Hepatocyte (in vitro differentiated cells): ENCODE data around the gene CNTNAP2. TPM values are rescaled to one million over a fixed set of nuclear protein-coding genes. Genes with fewer than 3 reads are reported as not detected.

Experiments
- DNase-seq: peaks from one replicate; pipeline ENCODE4 v3.0.0-alpha.2; 2016; ENCODE audit warnings: low spot score
- H2AFZ ChIP-seq: fragments of 200-600 bp; sonication (generic); 2 replicates; pipeline ENCODE4 v1.6.0; 2016; ENCODE audit warnings: antibody characterized with exemption, mild to moderate bottlenecking
- H3K27ac ChIP-seq: fragments of 200-600 bp; sonication (generic); 2 replicates; pipeline ENCODE4 v1.5.1; 2016; ENCODE audit warnings: mild to moderate bottlenecking
- H3K27me3 ChIP-seq: fragments of 200-600 bp; sonication (generic); 2 replicates; pipeline ENCODE4 v1.6.1; 2016
- H3K36me3 ChIP-seq: fragments of 200-600 bp; sonication (generic); replicated peaks from 2 replicates; pipeline ENCODE4 v1.5.1; 2016; ENCODE audit warnings: low read depth; ENCODE audit not compliant: insufficient read depth
- H3K4me1 ChIP-seq: fragments of 200-600 bp; sonication (generic); 2 replicates; pipeline ENCODE4 v1.5.1; 2016; ENCODE audit warnings: mild to moderate bottlenecking, moderate library complexity; ENCODE audit not compliant: insufficient read depth
- H3K4me2 ChIP-seq: fragments of 200-600 bp; sonication (generic); 2 replicates; pipeline ENCODE4 v1.6.0; 2016
- H3K4me3 ChIP-seq: fragments of 200-600 bp; sonication (generic); 2 replicates; pipeline ENCODE4 v1.5.1; 2016; ENCODE audit warnings: mild to moderate bottlenecking
- H3K79me2 ChIP-seq: fragments of 200-600 bp; sonication (generic); 2 replicates; pipeline ENCODE4 v1.6.0; 2017; ENCODE audit warnings: mild to moderate bottlenecking
- H3K9me2 ChIP-seq: fragments of 200-600 bp; sonication (generic); replicated peaks from 2 replicates; pipeline ENCODE4 v1.6.0; 2017; ENCODE audit warnings: mild to moderate bottlenecking; ENCODE audit not compliant: insufficient read depth
- H3K9me3 ChIP-seq: fragments of 200-600 bp; sonication (generic); 2 replicates; pipeline ENCODE4 v1.5.1; 2016; ENCODE audit warnings: low read depth, mild to moderate bottlenecking
- H4K20me1 ChIP-seq: fragments of 200-600 bp; sonication (generic); 2 replicates; pipeline ENCODE4 v1.6.0; 2016; ENCODE audit warnings: mild to moderate bottlenecking; ENCODE audit not compliant: insufficient read depth, poor library complexity, severe bottlenecking
- EZH2 ChIP-seq: fragments of 200-600 bp; sonication (generic); IDR thresholded peaks from 2 replicates; pipeline ENCODE4 v1.6.1; 2016; ENCODE audit warnings: antibody characterized with exemption, mild to moderate bottlenecking, borderline replicate concordance
- EZH2phosphoT487 ChIP-seq: fragments of 200-600 bp; sonication (generic); IDR thresholded peaks from one replicate; pipeline ENCODE4 v1.6.1; 2018; ENCODE audit warnings: antibody characterized with exemption, mild to moderate bottlenecking, low read depth, moderate library complexity; ENCODE audit not compliant: unreplicated experiment, severe bottlenecking
- WGBS: methylation state at CpG from one replicate; pipeline ENCODE4 v1.1.6; 2016; ENCODE audit warnings: low lambda C conversion rate; ENCODE audit errors: missing lambda C conversion rate; 5-methylcytosine and 5-hydroxymethylcytosine counted together
- polyA plus RNA-seq: library from polyadenylated mRNA; unstranded; fragments of >200 nt; fragmentation: Nextera tagmentation; extraction: Ambion mirVana; gene quantifications from 2 replicates; pipeline ENCODE4 v1.2.1, GENCODE V29; 2016
- total RNA-seq: library from RNA; depleted of rRNA; stranded (reverse); fragments of >200 nt; gene quantifications from 2 replicates; pipeline ENCODE4 v1.2.3, GENCODE V29; 2014
- TF ChIP-seq, protein P1 (sequence below): fragments of 200-600 bp; sonication (generic); IDR thresholded peaks from 2 replicates; pipeline ENCODE4 v1.5.1; 2016; ENCODE audit warnings: antibody characterized with exemption, mild to moderate bottlenecking; ENCODE audit not compliant: poor library complexity

CNTNAP2 gene
- total and polyA plus RNA-seq, 2 experiments from 2014 or later, result 7.5 to 14.7 TPM

DNA sequence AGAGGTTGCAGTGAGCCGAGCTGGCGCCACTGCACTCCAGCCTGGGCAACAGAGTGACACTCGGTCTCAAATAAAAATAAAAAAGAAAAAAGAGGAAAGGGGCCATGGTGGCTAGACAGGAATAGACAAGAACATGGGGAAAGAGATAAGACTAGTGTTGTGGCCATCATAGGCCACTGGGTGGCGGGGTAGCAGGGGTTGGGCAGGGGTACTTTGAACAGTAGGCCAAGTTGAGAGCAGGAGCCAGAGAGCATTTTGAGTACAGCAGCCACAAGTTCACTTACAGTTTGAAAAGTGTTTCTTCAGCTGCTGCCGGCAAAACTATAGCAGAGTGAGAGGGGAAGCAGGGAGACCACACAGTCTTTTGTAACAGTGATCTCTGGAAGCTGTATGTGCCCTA is 656.0 kb downstream of the CNTNAP2 start:
- no peak overlapping the region for H3K4me2 ChIP-seq
- TF ChIP-seq EZH2, result no peak
- TF ChIP-seq, protein P1, sequence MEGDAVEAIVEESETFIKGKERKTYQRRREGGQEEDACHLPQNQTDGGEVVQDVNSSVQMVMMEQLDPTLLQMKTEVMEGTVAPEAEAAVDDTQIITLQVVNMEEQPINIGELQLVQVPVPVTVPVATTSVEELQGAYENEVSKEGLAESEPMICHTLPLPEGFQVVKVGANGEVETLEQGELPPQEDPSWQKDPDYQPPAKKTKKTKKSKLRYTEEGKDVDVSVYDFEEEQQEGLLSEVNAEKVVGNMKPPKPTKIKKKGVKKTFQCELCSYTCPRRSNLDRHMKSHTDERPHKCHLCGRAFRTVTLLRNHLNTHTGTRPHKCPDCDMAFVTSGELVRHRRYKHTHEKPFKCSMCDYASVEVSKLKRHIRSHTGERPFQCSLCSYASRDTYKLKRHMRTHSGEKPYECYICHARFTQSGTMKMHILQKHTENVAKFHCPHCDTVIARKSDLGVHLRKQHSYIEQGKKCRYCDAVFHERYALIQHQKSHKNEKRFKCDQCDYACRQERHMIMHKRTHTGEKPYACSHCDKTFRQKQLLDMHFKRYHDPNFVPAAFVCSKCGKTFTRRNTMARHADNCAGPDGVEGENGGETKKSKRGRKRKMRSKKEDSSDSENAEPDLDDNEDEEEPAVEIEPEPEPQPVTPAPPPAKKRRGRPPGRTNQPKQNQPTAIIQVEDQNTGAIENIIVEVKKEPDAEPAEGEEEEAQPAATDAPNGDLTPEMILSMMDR, result peak; percentile 31
- no peak for TF ChIP-seq EZH2phosphoT487
- no peak overlapping the region for H2AFZ ChIP-seq
- no peaks in the 10 kb centered on the region for H3K4me1 ChIP-seq
- no peaks in the 10 kb centered on the region for H4K20me1 ChIP-seq
- H3K79me2 ChIP-seq, result no peaks in the 10 kb centered on the region
- no peak overlapping the region for H3K4me3 ChIP-seq
- 67% methylated on average over 5 of the region's 5 CpGs for WGBS
- no peaks in the 10 kb centered on the region for H3K36me3 ChIP-seq
- no peaks in the 10 kb centered on the region for H3K9me2 ChIP-seq
- H3K9me3 ChIP-seq, result no peaks in the 10 kb centered on the region
- no peak overlapping the region for H3K27ac ChIP-seq
- H3K27me3 ChIP-seq, result no peaks in the 10 kb centered on the region
- peak; percentile 32 for DNase-seq

DNA sequence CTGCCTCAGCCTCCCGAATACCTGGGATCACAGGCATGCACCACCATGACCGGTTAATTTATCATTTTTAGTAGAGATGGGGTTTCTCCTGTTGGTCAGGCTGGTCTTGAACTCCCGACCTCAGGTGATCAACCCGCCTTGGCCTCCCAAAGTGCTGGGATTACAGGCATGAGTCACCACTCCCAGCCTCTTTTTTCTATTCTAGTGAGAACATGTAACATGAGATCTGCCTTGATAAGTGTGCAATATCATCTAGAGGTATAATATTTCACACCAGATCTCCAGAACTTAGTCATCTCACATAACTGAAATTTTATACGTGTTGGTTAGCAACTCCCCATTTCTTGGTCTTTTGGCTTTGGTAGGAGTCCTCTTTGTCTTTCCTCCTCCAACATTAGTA is 656.9 kb downstream of the CNTNAP2 start:
- H2AFZ ChIP-seq, result no peak overlapping the region
- no peak overlapping the region for H3K27ac ChIP-seq
- H3K9me3 ChIP-seq, result no peaks in the 10 kb centered on the region
- H3K4me3 ChIP-seq, result no peak overlapping the region
- 91% methylated on average over 5 of the region's 5 CpGs for WGBS
- H4K20me1 ChIP-seq, result no peaks in the 10 kb centered on the region
- H3K4me1 ChIP-seq, result no peaks in the 10 kb centered on the region
- DNase-seq, result no peak
- no peaks in the 10 kb centered on the region for H3K27me3 ChIP-seq
- no peaks in the 10 kb centered on the region for H3K79me2 ChIP-seq
- H3K9me2 ChIP-seq, result no peaks in the 10 kb centered on the region
- no peak overlapping the region for H3K4me2 ChIP-seq
- TF ChIP-seq EZH2 (no peak), EZH2phosphoT487 (no peak)
- TF ChIP-seq, protein P1, result no peak
- H3K36me3 ChIP-seq, result no peaks in the 10 kb centered on the region

DNA sequence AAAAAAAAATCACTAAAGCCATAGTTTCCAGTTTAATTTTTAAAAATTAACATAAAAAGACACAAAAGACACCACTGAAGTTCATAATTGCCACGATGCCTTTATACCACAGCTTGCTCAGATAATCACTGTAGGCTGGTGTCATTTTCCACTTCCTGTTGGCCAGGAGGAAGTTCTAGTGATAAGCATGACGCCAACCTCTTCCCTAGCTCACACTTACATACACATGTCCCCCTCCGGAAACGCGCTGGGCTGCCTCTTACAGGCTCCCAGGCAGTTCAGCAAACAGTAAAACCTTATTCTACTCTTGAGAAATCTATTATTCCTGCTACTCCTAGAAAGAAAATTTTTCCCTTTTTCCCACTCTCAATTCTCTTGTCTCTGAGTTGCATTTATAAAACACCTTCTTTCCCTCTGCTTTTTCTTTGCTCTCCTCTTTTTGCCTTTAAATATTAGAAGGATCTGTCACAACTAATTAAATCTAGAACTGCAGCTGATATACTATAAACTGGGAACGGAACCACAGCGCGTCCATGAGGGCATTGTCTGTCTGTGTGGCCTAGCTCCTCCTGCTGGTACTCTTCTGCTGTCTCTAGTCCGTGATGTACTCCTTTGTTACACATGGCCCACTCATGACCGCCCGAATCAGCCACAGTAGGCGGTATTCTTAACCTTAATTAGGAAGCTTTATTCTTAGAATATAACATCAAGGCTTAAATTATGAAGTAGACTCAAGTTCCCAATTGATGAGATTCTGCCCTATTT is 664.9 kb downstream of the CNTNAP2 start:
- Histone ChIP-seq H3K27ac (no peak overlapping the region), H3K9me3 (no peaks in the 10 kb centered on the region)
- no peak for TF ChIP-seq EZH2

DNA sequence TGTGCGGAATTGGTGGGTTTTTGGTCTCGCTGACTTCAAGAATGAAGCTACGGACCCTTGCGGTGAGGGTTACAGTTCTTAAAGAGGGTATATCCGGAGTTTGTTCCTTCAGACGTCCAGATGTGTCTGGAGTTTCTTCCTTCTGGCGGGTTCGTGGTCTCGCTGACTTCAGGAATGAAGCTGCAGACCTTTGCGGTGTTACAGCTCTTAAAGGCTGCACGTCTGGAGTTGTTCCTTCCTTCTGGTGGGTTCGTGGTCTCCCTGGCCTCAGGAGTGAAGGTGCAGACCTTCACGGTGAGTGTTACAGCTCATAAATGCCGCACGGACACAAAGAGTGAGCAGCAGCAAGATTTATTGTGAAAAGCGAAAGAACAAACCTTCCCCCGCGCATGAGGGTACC is 670.7 kb downstream of the CNTNAP2 start:
- TF ChIP-seq EZH2 (no peak), EZH2phosphoT487 (no peak)
- TF ChIP-seq, protein P1, result no peak
- DNase-seq, result no peak
- 94% methylated on average over 18 of the region's 18 CpGs for WGBS

More for the DNA sequence above, 664.9 kb downstream of the CNTNAP2 start:
- no peak overlapping the region for H2AFZ ChIP-seq
- no peaks in the 10 kb centered on the region for H3K9me2 ChIP-seq
- H3K79me2 ChIP-seq, result no peaks in the 10 kb centered on the region
- no peaks in the 10 kb centered on the region for H3K27me3 ChIP-seq
- H3K4me1 ChIP-seq, result no peaks in the 10 kb centered on the region
- no peaks in the 10 kb centered on the region for H4K20me1 ChIP-seq
- H3K4me3 ChIP-seq, result no peak overlapping the region
- no peak for DNase-seq
- H3K4me2 ChIP-seq, result no peak overlapping the region
- 85% methylated on average over 12 of the region's 12 CpGs for WGBS
- H3K36me3 ChIP-seq, result no peaks in the 10 kb centered on the region

More for the DNA sequence above, 670.7 kb downstream of the CNTNAP2 start:
- no peaks in the 10 kb centered on the region for H3K9me2 ChIP-seq
- H3K36me3 ChIP-seq, result no peaks in the 10 kb centered on the region
- no peak overlapping the region for H3K27ac ChIP-seq
- no peaks in the 10 kb centered on the region for H3K79me2 ChIP-seq
- no peaks in the 10 kb centered on the region for H3K9me3 ChIP-seq
- no peaks in the 10 kb centered on the region for H3K4me1 ChIP-seq
- no peak overlapping the region for H2AFZ ChIP-seq
- no peak overlapping the region for H3K4me3 ChIP-seq
- no peak overlapping the region for H3K4me2 ChIP-seq
- H4K20me1 ChIP-seq, result no peaks in the 10 kb centered on the region
- H3K27me3 ChIP-seq, result no peaks in the 10 kb centered on the region
